ENCODE data around the gene THAP12.
"Not testable (repeated sequence)": the region's sequence is repeated elsewhere in the genome, so short reads cannot be mapped to it uniquely, and the experiment has no call there.

Gene THAP12

GRCh38 chr11:76327756-76328388 is 53.1 kb downstream of the THAP12 start:
- no peak for DNase-seq (ENCODE audit: low spot score)

- no peak for DNase-seq (ENCODE audit: low spot score)
Observed at GRCh38 chr11:76327202-76327601, 53.7 kb downstream of the THAP12 start.

DNA sequence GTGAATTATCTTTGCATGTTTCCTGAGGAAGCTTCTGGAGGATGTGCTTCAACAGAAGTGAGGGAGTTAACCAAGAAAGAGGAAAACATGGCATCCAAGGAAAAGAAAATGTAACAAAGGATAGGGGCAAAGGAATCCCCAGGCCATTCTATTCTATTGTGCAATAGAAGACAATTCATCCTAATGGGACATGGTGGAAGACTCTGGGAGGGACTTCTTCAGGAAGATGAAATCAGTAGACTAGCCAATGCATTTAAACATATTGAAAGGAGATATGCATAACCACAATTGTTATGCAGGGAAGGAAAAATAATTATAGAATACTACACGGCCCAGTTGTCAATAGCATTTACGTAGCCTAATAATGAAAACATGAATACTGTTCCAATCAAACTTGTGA is 55.7 kb downstream of the THAP12 start:
- DNase-seq (ENCODE audit: low spot score): no peak

DNA sequence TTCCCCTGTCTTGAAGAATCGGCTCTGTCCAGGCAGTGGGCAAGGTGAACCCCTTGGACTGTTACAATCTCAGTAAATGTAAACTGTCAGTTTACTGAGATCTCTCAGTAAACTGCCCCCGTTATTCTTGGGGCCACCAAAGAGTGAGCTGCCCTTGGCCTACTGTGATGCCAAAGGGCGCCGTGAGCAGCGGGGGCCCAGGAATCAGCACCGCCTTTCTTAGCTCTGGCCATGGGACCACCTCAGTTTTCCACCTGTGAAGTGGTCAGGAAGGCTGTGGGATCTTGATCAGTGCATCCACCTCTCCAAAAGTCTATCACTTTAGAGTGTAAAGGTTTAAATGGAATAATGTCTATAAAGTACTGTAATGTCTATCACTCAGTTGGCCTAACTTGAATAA is 57.1 kb downstream of the THAP12 start:
- peak; percentile 3 for DNase-seq (ENCODE audit: low spot score)

GRCh38 chr11:76323375-76323774 is 57.6 kb downstream of the THAP12 start:
- DNase-seq (ENCODE audit: low spot score): not testable (repeated sequence)

GRCh38 chr11:76322942-76323341 is 58.0 kb downstream of the THAP12 start:
- no peak for DNase-seq (ENCODE audit: low spot score)

DNA sequence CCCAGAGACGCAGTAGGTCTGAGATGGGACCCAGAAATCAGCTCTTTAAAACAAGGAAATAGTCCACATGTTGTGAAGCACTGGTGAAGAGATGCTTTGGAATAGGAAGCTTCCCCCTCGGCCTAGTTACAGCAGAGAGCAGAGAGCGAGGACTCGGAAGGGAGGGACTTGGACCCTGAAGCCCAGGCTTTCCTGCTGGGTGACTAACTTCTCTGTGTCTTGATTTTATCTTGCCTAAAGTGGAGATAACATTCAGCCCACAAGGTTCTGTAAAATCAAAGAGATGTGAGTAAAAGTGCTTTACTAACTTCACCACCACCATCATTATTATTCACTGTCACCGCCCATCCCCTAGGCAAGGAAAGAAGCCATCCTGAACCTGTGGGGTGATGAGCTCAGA is 58.4 kb downstream of the THAP12 start:
- DNase-seq (ENCODE audit: low spot score): no peak

- DNase-seq (ENCODE audit: low spot score): no peak
Observed at GRCh38 chr11:76321820-76322524, 59.0 kb downstream of the THAP12 start.

GRCh38 chr11:76321340-76321739 is 59.6 kb downstream of the THAP12 start:
- DNase-seq (ENCODE audit: low spot score): no peak

DNA sequence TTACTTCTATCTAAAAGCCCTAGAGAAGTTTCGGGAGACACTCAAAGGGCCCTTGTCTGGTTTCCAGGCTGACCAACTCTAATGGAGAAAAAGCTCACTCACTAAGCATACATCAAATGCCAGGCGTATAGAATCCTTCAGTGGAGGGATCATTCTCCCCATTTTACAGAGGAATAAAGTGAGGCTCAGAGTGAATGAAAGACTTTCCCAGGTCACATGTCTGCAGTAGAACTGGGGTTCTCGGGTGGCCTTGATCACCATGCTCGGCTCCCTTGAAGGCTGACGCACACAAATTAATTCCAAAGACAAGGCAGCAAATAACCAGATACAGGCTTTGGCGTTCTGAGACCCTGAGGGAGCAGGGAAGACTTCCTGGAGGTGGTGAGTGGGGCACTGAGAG is 60.0 kb downstream of the THAP12 start:
- no peak for DNase-seq (ENCODE audit: low spot score)

DNA sequence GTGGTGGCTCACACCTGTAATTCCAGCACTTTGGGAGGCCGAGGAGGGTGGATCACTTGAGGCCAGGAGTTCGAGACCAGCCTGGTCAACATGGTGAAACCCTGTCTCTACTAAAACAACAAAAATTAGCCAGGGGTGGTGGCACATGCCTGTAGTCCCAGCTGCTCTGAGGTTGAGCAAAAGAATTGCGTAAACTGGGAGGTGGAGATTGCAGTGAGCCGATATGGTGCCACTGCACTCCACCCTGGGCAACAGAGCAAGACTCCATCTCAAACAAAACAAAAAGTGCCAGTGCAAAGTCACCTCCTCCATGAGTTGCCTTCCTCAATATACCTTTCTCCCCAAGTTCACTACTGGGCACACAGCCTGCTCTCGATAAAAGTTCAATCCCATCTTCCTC is 61.1 kb downstream of the THAP12 start:
- DNase-seq (ENCODE audit: low spot score): not testable (repeated sequence)

DNA sequence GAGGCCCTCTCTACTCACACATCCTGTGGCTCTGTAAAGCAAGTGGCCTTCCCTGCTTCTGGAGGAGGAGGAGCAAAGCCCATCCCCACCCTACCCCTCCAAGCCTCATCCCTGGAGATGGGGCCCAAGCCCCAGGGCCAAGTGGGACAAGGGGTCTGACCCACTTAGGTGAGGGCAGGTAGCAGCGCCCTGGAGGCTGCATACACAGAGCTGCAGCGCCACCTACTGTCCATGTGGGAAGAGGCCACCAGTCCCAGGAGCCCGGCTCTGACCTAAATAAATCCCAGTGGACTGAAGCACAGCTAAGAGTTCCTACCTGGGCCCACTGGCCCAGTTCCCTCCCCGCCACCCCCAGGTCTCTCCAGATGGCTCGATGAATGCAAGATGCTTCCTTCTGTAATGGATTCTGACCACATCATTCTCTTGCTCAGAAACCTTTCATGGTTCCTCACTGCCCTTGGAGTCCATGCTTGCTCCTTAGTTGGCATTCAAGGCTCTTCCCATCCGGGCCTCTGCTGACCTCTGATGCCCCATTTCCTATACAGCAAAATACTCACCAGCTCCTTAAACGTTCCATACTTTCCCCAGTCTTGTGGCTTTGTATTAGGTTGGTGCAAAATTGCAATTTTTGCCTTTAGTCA is 62.1 kb downstream of the THAP12 start:
- peak; percentile 89 for DNase-seq (ENCODE audit: low spot score)

GRCh38 chr11:76317296-76317695 is 63.6 kb downstream of the THAP12 start:
- DNase-seq (ENCODE audit: low spot score): no peak

- DNase-seq (ENCODE audit: low spot score): no peak
Observed at GRCh38 chr11:76316726-76317125, 64.2 kb downstream of the THAP12 start.

GRCh38 chr11:76315182-76315853 is 65.6 kb downstream of the THAP12 start:
- DNase-seq (ENCODE audit: low spot score): no peak

DNA sequence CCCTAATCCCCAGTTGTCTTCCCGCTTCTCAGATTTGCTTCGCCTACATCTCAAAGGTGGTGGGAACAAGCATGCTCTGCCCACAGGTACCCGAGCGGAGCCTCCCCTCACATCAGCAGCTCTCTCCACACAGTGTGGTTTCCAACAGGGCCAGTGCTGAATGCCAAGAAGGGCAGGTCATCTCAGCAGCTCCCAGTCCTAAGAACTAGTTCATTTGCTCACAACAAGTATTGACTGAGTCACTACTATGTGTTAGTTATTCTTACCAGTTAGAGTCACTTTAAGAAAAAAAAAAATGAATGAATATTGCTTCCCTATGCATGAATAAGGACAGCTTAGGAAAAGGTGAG is 66.2 kb downstream of the THAP12 start:
- no peak for DNase-seq (ENCODE audit: low spot score)

DNA sequence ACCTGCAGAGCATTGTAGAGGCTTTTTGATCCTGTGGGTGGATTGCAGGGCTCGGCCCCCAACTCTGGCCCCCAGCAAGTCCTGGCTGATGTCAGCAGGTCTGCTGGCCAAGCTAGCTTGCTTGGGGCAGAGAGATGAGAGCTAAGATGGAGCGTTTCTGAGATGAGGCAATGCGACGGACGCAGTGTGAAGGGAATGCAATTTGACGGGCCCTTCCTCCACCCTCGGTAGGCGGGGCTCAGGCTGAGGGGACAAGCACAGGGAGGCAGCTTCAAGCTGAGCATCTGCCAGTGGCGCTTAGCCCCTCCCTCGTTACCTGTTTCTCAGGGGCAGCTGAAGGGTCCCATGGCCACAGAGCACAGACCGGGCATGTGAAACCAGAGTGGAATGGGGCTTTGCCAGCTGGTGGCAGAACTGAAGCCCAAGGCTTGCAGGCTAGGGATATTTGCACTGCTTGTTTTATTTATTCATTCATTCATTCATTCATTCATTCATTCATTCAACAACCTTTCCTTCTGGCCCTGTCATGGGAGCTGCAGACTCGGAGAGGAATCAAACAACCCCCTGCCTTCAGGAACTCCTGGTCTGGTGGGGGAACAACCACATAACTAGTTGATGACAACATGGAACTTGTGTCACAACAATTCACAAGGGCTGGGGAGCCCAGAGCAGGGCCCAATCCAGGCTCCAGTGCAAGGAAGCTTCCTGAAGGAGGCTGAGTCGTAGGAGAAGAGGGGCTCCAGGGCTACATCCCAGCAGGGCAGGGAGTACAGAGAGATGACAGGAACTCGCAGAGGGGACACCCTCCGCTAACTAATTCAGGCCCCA is 66.8 kb downstream of the THAP12 start:
- peak; percentile 74 for DNase-seq (ENCODE audit: low spot score)

DNA sequence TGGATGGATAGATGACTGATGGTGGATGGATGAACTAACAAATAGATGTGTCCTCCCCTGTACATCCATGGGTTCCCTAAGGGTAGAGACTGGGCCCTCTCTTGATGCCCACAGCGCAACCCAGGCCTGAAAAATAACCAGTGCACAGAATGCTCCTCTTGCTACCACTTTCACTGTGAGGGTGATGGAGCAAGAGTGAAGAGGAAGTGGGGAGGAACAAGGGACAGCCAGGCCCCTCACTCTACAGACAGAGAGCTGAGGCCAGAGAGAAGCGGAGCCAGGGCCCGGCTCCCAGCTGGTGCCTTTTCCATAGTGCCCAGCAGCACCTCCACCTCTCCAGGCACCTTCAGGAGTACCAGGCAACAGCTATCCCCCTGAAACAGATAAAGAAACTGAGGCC is 67.7 kb downstream of the THAP12 start:
- no peak for DNase-seq (ENCODE audit: low spot score)

GRCh38 chr11:76310832-76311595 is 69.9 kb downstream of the THAP12 start:
- DNase-seq (ENCODE audit: low spot score): no peak

DNA sequence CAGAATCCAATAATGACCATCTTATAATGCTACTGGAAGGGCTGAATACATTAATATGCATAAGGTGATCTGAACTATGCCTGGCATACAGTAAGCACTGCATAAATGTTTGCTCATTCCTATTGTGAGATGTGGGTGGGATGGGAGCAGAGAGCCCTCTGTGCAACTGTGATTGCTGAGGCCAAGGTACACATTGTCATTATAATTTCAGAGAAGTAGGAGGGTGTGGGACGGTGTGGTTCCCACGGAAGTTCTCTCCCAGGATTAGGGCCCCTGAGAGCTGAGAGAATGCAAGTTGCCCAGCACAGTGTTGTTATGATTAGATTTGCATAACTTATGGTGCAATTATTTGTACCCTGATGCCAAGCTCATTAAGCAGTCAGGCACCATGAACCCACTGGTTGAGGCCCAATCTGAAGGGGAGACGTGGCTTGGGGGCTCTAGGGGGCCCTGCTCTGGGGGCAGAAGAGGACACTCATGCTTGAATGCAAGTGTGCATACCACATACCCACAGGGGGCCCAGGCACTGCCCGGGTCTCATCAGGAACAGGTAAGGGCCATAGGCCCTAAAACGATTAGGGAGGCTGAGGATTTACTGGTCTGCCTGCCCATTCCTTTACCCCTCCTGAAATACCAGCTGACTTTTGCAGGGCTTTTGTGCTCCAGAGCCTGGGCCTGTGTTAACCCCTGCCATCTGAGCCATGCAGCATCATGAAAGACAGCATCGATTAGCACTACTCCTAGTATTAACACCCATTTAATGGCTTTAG is 72.8 kb downstream of the THAP12 start:
- DNase-seq (ENCODE audit: low spot score): no peak

GRCh38 chr11:76307396-76307795 is 73.5 kb downstream of the THAP12 start:
- DNase-seq (ENCODE audit: low spot score): no peak

Data from iPS-NIHi11 (cell line).